OCI-LY7 (cell line): ENCODE measurements around the gene C1orf50. TPM values are rescaled to one million over a fixed set of nuclear protein-coding genes. Genes with fewer than 3 reads are reported as not detected.

Experiments used
- BruUV-seq: library from RNA; stranded (reverse); fragments of 400-500 nt; replicated peaks from 2 replicates; lab custom pipeline; 2021; lab: Mats Ljungman, UMichigan
- CTCF ChIA-PET: fragments of 300-600 bp; sonication (Branson Sonifier 250); formaldehyde crosslinking; loops from one replicate; lab custom pipeline; 2022; ENCODE audit warnings: antibody characterized with exemption; ENCODE audit not compliant: unreplicated experiment; lab: Charles Lee
- POLR2A ChIA-PET: fragments of 300-600 bp; sonication (Branson Sonifier 250); formaldehyde crosslinking; loops from one replicate; lab custom pipeline; 2022; ENCODE audit warnings: antibody characterized with exemption; lab: Charles Lee
- DNase-seq: peaks from one replicate; pipeline ENCODE4 v3.0.0-alpha.2; 2015; ENCODE audit warnings: low spot score
- H2AFZ ChIP-seq: fragments of 200-600 bp; sonication (generic), shearing (Covaris generic); 2 replicates; pipeline ENCODE4 v1.6.1; 2014; ENCODE audit warnings: mild to moderate bottlenecking, antibody characterized with exemption, low read length, moderate library complexity
- H3K27ac ChIP-seq: fragments of 200-600 bp; sonication (generic); 2 replicates; pipeline ENCODE4 v1.5.1; 2014; ENCODE audit warnings: mixed run types, low read depth, mild to moderate bottlenecking, moderate library complexity, low read length, inconsistent platforms; ENCODE audit not compliant: poor library complexity, severe bottlenecking
- H3K36me3 ChIP-seq: fragments of 200-600 bp; sonication (generic); 2 replicates; pipeline ENCODE4 v1.6.1; 2014; ENCODE audit warnings: mild to moderate bottlenecking, antibody characterized with exemption, low read length, moderate library complexity, mixed read lengths; ENCODE audit not compliant: insufficient read depth
- H3K4me1 ChIP-seq: fragments of 200-600 bp; sonication (generic); 2 replicates; pipeline ENCODE4 v1.5.1; 2014; ENCODE audit warnings: mild to moderate bottlenecking, low read length; ENCODE audit not compliant: insufficient read depth, poor library complexity, severe bottlenecking
- H3K4me2 ChIP-seq: fragments of 200-600 bp; sonication (generic); 2 replicates; pipeline ENCODE4 v1.6.1; 2014; ENCODE audit warnings: mild to moderate bottlenecking, low read length
- H3K4me3 ChIP-seq: fragments of 200-600 bp; sonication (generic); 2 replicates; pipeline ENCODE4 v1.5.1; 2014; ENCODE audit warnings: mild to moderate bottlenecking, low read depth, low read length; ENCODE audit not compliant: poor library complexity, severe bottlenecking
- H3K79me2 ChIP-seq: fragments of 200-600 bp; sonication (generic); 2 replicates; pipeline ENCODE4 v1.6.1; 2016; ENCODE audit warnings: low read depth, mild to moderate bottlenecking, low read length, moderate library complexity, mixed read lengths; ENCODE audit not compliant: insufficient read depth
- H3K9me2 ChIP-seq: fragments of 200-600 bp; sonication (generic); 2 replicates; pipeline ENCODE4 v1.6.1; 2016; ENCODE audit warnings: mild to moderate bottlenecking, low read length, mixed read lengths; ENCODE audit not compliant: insufficient read depth
- H3K9me3 ChIP-seq: fragments of 200-600 bp; sonication (generic); 2 replicates; pipeline ENCODE4 v1.6.1; 2014; ENCODE audit warnings: mild to moderate bottlenecking, mixed run types, low read length, mixed read lengths
- H4K20me1 ChIP-seq: fragments of 200-600 bp; sonication (generic); 2 replicates; pipeline ENCODE4 v1.6.1; 2014; ENCODE audit warnings: mild to moderate bottlenecking, antibody characterized with exemption, low read length, moderate library complexity, mixed read lengths; ENCODE audit not compliant: insufficient read depth
- CTCF ChIP-seq: fragments of 200-600 bp; sonication (generic); conservative IDR thresholded peaks from 2 replicates; pipeline ENCODE4 v1.5.1; 2014; ENCODE audit warnings: mild to moderate bottlenecking, antibody characterized with exemption, low read length, moderate library complexity, mixed read lengths
- EZH2phosphoT487 ChIP-seq: fragments of 200-600 bp; sonication (generic); IDR thresholded peaks from 2 replicates; pipeline ENCODE4 v1.6.1; 2018; ENCODE audit warnings: low read depth, borderline replicate concordance, mild to moderate bottlenecking, mixed run types, antibody characterized with exemption, low read length, moderate library complexity, mixed read lengths
- intact Hi-C: fragments of 100-400 bp; cut with micrococcal nuclease; formaldehyde crosslinking; loops from one replicate; pipeline ENCODE4 v1.10.0; 2022; ENCODE audit not compliant: unreplicated experiment
- total RNA-seq, 2 experiments: library from RNA; depleted of rRNA in 1 of 2; stranded (reverse); fragments of >200 nt in 1 of 2; shearing (Covaris generic) in 1 of 2; gene quantifications; 2 replicates each; pipeline ENCODE4 v1.2.3, GENCODE V29; 2014 to 2022

Gene C1orf50
- total RNA-seq, 2 experiments from 2014 or later, result 3.2 to 9.9 TPM

DNA sequence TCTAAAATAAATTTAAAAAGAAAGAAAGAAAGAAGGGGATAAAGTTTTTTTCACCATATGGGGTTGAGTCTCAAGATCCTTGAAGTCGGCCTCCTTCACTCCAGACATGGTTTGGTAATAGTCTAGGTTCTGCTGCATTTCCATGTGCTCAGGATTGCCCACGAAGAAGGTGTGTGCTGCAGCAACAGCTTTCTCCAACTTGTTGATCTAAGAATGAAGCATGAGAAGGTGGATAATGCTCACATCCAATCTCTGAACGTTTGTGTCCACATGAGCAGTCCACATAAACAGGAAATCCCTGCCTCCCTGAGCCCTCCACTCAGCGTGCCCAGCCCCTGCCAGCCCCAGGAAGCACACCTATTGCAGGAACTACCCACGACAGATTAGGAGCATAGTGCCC lies 4.8 kb upstream of the C1orf50 start:
- peaks cover 39% of the 10 kb centered on the region for H3K36me3 ChIP-seq
- no TSS peak for BruUV-seq
- no peaks in the 10 kb centered on the region for H3K9me2 ChIP-seq
- H4K20me1 ChIP-seq, result peaks cover 10% of the 10 kb centered on the region
- no peak overlapping the region for H3K4me2 ChIP-seq
- intact Hi-C loops, result loop anchor here (10.0 kb wide), 1 partner anchor 427 kb away; the partner anchor contains the start of gene FOXJ3
- H3K9me3 ChIP-seq, result no peaks in the 10 kb centered on the region
- H3K79me2 ChIP-seq, result peaks cover 15% of the 10 kb centered on the region
- no peak overlapping the region for H3K4me3 ChIP-seq
- peaks cover 20% of the 10 kb centered on the region for H3K4me1 ChIP-seq
- TF ChIP-seq EZH2phosphoT487 (no peak), CTCF (no peak)
- ChIA-PET POLR2A (interaction anchor here (0.6 kb wide), 1 partner anchor 9 kb away, joined by 9 read pairs; no protein-coding TSS in a partner anchor), CTCF (no interaction called here)
- H2AFZ ChIP-seq, result no peak overlapping the region
- H3K27ac ChIP-seq, result no peak overlapping the region
- DNase-seq, result no peak

GRCh38 chr1:42765269-42765668 lies 1.8 kb upstream of the C1orf50 start:
- peaks cover 10% of the 10 kb centered on the region for H4K20me1 ChIP-seq
- no peaks in the 10 kb centered on the region for H3K9me3 ChIP-seq
- no peak for DNase-seq
- peak overlapping the region; percentile 82 for H3K4me3 ChIP-seq
- no peaks in the 10 kb centered on the region for H3K9me2 ChIP-seq
- no peak for TF ChIP-seq CTCF
- no peak for TF ChIP-seq EZH2phosphoT487
- peaks cover 27% of the 10 kb centered on the region for H3K4me1 ChIP-seq
- H3K4me2 ChIP-seq, result peak overlapping the region; percentile 88
- no peak overlapping the region for H2AFZ ChIP-seq
- no peak overlapping the region for H3K27ac ChIP-seq
- ChIA-PET POLR2A (interaction anchor here (3.5 kb wide), 1 partner anchor 81 kb away, joined by 35 read pairs; the partner anchor contains the start of gene ZNF691), CTCF (interaction anchor here (2.3 kb wide), 1 partner anchor 82 kb away, joined by 9 read pairs; the partner anchor contains the start of gene ZNF691)
- BruUV-seq, result no TSS peak
- intact Hi-C loops, result loop anchor here (5.0 to 10.0 kb wide), 2 partner anchors 192 to 430 kb away; partner anchors contain the start of genes FOXJ3 and SLC2A1
- peaks cover 37% of the 10 kb centered on the region for H3K79me2 ChIP-seq
- H3K36me3 ChIP-seq, result peaks cover 23% of the 10 kb centered on the region
